HG02938 (cell line): ENCODE data around the gene GLE1.
A peak's percentile ranks its signal among the peaks of the same experiment; 100 is the strongest.
"Not testable (repeated sequence)": the region's sequence is repeated elsewhere in the genome, so short reads cannot be mapped to it uniquely, and the experiment has no call there.

ENCODE experiments used
- ATAC-seq: cut with Tn5 transposase; IDR thresholded peaks from one replicate; pipeline ENCODE4 v1.9.1; 2021; ENCODE audit warnings: mild to moderate bottlenecking, moderate library complexity; ENCODE audit not compliant: unreplicated experiment

GLE1 gene

DNA sequence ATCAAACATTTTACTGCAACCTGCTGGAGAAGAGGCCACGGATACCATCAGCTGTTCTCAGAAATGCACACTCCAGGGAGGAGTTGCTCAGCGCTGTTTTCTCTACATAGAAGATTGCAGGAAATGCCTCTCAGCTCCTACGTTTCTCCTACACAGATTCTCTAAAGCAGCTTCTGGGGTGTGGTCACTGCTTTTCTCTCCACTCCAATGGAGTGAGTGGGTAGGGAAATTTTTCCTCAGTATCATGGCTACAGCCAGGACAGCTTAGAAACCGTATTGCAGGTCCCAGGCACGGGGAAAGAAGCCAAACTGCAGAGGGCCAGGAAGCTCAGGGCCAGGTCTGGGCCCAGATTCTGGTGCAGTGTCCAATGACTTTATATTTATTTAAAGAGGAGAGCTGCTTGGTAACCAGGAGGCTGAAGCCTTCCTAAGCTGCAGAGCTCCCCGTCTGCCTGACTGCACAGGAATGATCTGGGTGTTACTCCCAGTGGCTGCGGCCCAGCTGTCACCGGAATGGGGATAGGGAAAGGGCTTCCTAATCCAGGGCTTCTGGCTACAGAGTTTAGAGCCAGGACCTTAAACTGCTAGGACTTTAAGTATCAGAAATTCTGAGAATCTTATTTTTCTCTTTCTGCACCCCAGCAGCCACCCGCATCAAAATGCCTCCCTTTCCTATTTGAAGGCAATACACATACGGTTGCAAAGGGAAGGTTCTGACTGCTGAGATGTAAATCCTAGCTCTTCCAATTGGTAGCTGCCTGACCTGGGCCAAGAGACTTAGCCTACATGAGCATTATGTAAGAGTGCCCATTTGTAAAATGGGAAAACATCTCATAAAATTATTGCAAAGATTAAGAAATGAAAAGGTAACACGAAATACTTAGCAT is 46.5 kb downstream of the GLE1 start:
- ATAC-seq = no peak

GRCh38 chr9:128551657-128552152 is 47.2 kb downstream of the GLE1 start:
- no peak for ATAC-seq

DNA sequence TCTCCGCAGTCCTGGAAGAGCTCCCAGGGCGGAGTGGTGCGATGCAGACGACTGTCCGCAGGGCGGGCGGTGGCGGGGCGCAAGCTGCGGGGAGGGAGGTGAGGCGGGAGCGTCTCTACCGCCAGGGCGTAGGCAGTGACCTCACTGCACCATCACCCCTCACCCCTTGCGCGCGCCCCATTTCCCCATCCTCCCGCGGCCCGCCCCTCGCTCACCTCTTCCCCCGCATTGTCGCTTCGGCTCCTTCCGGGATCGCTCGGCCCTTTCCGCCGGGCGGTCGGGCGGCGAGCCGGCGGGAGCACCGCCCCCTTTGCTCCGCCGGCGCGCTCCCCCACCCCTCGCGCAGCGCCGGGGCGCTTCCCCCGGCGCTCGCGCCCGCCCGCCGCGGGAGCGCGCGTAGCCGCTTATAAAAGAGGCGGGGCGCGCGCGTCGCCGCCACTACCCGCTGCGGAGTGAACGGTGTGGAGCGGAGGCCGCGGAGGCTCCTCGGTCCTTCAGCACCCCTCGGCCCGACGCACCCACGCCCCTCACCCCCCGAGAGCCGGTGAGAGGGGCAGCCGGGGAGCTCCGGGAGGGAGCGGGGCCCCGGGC is 47.7 kb downstream of the GLE1 start, which contains the start of gene SPTAN1:
Gene SPTAN1 (plus strand): TSS at position 435 of the 591 bp plus-strand sequence. CDS start 14,154 bp downstream, outside the sequence.
- ATAC-seq = peak; percentile 63

GRCh38 chr9:128552744-128553440 is 48.4 kb downstream of the GLE1 start:
- peak; percentile 35 for ATAC-seq

DNA sequence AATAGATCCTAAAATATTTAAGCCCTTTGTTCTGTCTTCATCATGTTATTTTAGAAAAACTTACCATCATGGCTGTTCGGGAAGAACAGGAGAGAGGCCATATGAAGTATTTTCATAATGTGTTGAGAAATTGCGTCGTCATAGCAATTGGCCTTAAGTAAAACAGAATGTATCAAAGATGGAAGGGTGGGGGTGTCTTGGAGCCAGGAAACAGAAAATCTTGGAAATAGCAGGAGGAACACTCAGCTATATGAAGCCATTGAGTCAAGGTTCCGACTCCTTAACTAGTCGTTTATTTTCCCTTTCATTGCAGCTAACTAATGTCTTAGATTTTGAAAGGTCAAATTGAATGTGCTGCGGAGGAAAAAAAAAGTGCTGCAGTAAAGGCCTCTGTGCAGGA is 49.2 kb downstream of the GLE1 start:
- ATAC-seq = no peak

GRCh38 chr9:128554155-128554862 is 49.8 kb downstream of the GLE1 start:
- ATAC-seq = no peak

DNA sequence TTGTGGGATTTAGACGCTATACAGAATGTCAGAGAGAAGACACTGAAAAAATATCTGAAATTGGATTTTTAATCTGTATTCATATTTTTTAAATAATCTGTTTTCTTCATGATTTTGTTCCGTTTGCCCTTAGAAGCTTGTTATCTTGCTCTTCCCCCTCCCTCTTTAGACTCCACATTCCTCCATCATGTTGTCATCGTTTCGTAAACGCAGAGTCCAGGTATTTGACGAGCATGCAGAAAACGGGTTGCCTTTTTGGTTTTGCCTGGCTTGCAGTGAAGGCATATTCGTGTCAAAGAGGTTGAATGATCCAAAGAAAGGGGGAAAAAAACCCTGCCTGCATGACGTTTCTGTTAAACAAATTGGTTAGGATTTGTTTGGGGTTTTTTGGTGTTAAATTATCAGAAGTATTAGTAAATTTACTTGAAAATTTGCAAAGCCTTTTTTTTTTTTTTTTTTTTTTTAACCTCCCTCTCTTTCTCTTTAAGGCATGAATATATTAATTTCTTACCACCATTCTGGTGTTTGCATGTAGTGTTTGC is 50.7 kb downstream of the GLE1 start:
- ATAC-seq = no peak

DNA sequence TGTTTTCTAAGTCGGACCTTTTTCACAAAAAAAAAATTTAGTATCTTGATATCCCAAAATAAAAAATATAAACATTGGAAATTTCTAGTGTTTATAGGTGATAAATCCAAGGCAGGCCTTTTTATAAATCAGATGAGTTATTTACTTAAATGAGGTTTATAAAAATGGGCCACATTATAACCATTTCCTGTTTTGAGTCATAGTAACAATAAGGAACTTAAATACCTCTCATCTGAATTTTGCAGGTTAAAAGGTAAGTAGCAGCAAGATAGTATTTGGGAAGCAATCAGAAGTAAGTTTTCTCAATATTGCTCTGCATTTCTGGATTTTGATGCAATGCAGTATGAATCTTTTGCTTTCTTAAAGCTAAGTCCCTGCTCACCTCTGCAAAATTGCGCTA is 51.8 kb downstream of the GLE1 start:
- ATAC-seq = no peak

GRCh38 chr9:128556926-128557634 is 52.6 kb downstream of the GLE1 start:
- no peak for ATAC-seq

DNA sequence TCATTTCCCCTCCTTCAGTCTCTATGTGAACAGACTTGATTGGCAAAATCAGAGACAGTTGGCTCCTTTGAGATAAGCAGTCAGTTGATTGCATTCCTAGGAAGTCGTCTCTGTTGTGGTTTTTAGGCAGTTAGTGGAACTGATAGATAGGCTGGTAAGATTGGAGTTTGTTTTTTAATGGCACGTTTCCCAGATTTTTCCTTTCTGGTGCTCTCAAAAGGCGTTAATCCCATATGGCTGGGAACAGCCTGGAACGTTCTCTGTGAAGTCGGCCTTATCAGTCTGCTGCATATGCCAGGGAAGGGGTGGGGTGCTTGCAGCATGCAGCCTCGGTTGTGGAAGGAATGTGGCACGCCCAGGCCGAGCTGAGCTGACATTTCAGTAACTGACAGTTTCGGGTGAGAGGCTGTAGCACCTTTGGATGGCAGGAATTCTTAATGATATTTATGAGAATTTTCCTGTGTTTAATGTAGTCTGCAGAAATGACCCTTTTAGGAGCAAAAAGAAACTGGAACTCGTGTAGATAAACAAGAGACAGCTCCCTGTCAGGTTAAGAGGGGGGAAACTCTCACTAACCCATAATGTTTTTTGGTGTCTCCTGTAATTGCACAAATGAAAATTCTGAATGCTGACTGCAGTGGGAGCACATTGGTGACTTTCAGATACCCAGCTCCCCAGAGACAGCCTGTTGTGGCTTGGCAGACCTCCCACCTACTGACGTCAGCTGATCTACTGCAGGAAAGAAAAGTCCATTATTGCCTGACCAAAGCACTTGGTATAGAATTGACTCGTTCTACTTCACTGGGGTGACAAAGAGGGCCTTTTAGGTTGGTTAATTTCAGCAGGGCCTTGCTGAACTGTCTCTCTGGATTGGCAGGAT is 54.2 kb downstream of the GLE1 start:
- no peak for ATAC-seq

DNA sequence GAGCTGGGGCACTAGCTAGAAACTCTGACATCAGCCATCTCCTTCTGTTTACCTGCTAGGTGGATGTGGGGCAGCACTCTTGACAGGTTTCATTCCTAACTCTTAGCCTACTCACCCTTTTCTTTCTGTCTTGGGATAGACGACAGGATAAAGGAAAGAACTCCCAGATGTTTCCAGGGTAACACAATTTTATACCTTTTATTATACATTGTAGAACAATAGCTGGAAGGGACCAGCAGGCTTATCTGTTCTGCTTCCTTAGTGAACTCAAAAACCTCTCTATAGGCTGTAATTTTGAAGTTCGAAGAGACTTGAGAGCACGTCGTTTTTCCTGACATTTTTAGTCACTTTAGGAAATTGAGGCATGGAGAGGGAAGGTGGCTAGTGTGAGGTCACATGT is 61.1 kb downstream of the GLE1 start:
- ATAC-seq = no peak

GRCh38 chr9:128568470-128569078 is 64.1 kb downstream of the GLE1 start:
- no peak for ATAC-seq

DNA sequence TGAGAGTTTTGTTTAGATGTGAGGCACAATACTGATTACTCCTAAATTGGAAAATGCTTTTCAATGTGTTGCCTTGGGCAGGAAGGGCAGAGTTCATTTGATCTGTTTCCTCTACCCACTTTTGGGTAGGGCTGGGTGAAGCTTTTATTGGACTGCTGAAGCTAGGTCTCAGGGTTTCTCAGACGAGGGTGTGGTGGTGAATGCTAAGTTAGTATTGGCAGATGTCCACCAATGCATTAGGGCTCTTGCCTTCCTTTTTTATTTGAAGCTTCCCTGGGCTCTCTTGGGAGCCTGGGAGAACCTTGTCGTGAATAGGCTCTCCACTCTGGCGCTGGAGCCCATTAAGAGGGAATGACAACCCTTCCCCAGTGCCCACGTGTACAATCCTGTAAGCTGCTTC is 71.0 kb downstream of the GLE1 start:
- no peak for ATAC-seq

DNA sequence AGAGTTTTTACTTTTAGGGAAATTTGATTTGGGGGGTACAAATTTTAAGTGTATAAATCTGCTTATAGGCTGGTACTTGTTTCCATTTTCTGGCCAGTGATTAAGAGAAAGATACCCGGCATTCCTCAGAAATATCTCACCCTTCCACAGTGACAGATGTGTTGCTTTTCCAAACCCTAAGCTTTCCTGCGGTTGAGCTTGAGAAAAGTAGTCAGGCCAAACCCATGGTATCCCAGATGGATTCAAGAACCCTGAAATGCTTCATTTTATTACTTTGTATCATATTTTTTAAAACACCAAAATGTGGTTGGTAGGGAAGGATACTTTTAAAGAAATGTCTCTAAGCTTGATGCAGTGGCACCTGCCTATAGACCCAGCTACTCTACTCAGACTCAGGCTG is 71.4 kb downstream of the GLE1 start:
- no peak for ATAC-seq

DNA sequence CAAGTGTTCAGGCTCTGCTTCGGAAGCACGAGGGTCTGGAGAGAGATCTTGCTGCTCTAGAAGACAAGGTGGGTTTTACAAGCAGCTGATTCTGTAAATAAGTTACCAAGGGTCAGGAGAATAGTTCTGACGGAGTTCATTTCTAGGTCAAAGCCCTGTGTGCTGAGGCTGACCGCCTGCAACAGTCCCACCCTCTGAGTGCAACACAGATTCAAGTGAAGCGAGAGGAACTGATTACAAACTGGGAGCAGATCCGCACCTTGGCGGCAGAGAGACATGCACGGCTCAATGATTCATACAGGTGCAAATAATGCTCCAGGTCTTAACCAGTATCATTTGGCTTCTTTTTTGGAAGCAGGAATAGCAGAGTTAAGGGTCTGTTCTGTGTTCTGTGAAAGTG is 72.7 kb downstream of the GLE1 start:
- ATAC-seq = no peak

DNA sequence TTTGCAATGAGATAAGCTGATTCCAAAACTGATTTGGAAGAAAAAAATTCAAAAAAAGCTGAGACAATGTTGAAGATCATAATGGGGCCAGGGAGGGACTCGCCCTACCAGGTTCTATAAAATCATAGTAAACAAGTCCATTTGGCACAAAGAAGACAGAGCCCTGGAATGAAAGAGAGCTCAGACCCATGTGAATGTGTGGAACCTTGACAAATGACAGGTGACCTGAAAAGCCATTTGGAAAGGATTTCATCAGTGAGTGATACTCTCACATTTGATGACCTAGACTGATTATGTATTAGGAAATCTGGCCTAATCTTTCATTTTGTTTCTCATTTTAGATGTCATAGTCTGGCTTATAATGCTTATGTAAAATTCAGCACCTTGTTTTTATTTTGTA is 74.7 kb downstream of the GLE1 start:
- no peak for ATAC-seq

DNA sequence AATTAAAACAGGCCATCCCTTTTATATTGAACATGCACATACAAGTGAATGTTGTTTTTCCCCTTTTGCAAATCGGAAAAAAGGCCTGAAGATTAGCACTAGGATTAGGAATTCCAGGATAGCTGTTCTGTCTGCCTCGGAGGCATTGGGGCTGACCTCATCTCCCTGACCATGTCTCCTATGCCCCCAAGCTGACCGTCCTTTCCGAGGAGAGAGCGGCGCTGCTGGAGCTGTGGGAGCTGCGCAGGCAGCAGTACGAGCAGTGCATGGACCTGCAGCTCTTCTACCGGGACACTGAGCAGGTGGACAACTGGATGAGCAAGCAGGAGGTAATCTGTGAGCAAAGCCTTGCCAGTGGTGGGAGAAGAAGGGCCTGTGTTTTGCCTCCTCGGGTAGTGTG is 76.2 kb downstream of the GLE1 start:
- ATAC-seq = no peak

DNA sequence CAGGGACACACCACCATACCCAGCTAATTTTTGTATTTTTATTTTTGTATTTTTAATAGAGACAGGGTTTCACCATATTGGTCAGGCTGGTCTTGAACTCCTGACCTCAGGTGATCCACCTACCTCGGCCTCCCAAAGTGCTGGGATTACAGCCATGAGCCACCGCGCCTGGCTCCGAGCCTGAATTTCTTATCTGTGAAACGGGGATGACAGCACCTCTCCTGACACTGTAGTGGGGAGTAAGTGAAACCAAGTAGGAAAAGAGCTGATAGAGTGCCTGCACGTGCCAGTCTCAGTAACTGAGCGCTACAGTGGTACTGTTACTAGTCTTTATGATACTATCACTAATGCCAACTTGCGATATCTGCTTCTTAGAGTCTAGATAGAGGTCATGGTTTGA is 80.6 kb downstream of the GLE1 start:
- not testable (repeated sequence) for ATAC-seq

DNA sequence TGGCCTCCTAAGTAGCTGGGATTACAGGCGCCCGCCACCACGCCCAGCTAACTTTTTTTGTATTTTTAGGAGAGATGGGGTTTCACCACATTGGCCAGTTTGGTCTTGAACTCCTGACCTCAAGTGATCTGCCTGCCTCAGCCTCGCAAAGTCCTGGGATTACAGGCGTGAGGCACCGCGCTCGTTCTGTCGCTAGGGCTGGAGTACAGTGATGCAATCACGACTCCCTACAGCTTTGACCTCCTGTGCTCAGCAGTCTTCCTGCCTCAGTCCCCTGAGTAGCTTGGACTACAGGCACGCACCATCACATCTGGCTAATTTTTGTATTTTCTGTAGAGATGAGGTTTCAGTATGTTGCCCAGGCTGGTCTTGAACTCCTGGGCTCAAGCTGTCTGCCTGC is 82.4 kb downstream of the GLE1 start:
- not testable (repeated sequence) for ATAC-seq
